Measurements from ENCODE around the gene FLVCR2. TPM values are rescaled to one million over a fixed set of nuclear protein-coding genes. Genes with fewer than 3 reads are reported as not detected.
A peak's percentile ranks its signal among the peaks of the same experiment; 100 is the strongest.

The FLVCR2 gene
- total RNA-seq, 1 experiment from 2014 or later: 12.4 TPM

DNA sequence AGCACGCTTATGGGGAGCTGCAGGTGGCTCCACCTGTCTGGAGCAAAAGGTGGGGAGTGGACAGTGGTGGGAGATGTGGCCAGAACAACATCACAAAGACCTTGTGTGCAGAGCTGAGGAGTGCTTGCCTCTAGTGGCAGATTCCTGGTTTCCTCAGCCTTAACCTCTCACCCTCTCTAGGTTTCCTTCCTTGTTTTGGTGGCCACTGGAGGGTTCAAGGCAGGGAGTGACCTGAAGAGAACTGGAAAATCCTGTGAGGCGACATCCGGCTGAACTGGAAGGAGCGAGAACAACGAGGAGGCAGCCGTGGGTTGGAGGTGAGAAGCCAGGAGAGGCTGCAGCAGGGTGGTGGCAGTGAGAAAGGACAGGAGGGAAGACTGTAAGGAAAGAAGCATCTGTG lies 6.3 kb upstream of the FLVCR2 start:
- POLR2A ChIA-PET (ENCODE audit: unreplicated experiment): interaction anchor here (0.9 kb wide), 1 partner anchor 10 kb away, joined by 5 read pairs; no protein-coding TSS in a partner anchor
- TF ChIP-seq, protein P1, sequence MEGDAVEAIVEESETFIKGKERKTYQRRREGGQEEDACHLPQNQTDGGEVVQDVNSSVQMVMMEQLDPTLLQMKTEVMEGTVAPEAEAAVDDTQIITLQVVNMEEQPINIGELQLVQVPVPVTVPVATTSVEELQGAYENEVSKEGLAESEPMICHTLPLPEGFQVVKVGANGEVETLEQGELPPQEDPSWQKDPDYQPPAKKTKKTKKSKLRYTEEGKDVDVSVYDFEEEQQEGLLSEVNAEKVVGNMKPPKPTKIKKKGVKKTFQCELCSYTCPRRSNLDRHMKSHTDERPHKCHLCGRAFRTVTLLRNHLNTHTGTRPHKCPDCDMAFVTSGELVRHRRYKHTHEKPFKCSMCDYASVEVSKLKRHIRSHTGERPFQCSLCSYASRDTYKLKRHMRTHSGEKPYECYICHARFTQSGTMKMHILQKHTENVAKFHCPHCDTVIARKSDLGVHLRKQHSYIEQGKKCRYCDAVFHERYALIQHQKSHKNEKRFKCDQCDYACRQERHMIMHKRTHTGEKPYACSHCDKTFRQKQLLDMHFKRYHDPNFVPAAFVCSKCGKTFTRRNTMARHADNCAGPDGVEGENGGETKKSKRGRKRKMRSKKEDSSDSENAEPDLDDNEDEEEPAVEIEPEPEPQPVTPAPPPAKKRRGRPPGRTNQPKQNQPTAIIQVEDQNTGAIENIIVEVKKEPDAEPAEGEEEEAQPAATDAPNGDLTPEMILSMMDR (conservative IDR thresholded peaks at IDR 0.05): no peak
- TF ChIP-seq EZH2 (IDR thresholded peaks at IDR 0.05; ENCODE audit: low read depth): no peak
- Histone ChIP-seq H3K9me2 (ENCODE audit: insufficient read depth) (no peaks in the 10 kb centered on the region), H3K27me3 (ENCODE audit: insufficient read depth, low read depth) (no peaks in the 10 kb centered on the region), H3K27ac (peak overlapping the region; percentile 33), H3K79me2 (ENCODE audit: low read depth) (no peaks in the 10 kb centered on the region), H3K9me3 (ENCODE audit: insufficient read depth, low read depth) (no peaks in the 10 kb centered on the region), H3K36me3 (ENCODE audit: low read depth) (no peaks in the 10 kb centered on the region), H3K4me1 (replicated peaks; ENCODE audit: insufficient read depth) (peaks cover 32% of the 10 kb centered on the region), H3K4me3 (peak overlapping the region; percentile 18; the same call in 1 of the 2 replicates), H3F3A (ENCODE audit: insufficient read depth, low read depth) (peaks cover 18% of the 10 kb centered on the region; the same call in 1 of the 2 replicates), H2AFZ (peak overlapping the region; percentile 69), H4K20me1 (ENCODE audit: insufficient read depth) (no peaks in the 10 kb centered on the region), H3K4me2 (peak overlapping the region; percentile 60)
- peak; percentile 66 to 83 for DNase-seq
- intact Hi-C loops (cut with micrococcal nuclease; ENCODE audit: unreplicated experiment): loop anchor here (1.0 to 10.0 kb wide), 2 partner anchors 29 to 633 kb away; no protein-coding TSS in a partner anchor
- CTCF ChIA-PET: interaction anchor here (0.5 to 1.4 kb wide), 4 partner anchors 11 to 815 kb away, joined by 3 to 4 read pairs (median 3); no protein-coding TSS in a partner anchor
- no TSS peak for BruUV-seq (replicated peaks)

DNA sequence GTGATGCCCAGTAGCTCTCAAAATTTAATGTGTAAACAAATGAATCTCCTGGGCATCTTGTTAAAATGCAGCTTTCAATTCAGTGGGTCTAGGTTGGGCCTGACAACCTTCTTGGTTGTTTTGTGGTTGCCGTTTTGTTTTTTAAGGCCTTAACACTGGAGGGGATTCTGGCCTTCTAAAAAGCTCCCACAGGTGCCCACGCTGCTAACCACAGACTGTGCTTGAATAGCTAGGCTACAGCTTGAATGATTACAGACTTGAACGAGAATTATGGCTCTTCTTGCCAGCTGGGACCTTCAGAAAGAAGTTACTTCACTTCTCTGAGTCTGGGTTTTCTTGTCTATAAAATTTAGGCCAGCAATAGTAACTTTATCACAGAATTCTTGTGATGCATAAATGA lies 1.3 kb upstream of the FLVCR2 start:
- Histone ChIP-seq H2AFZ (no peak overlapping the region), H3K4me1 (replicated peaks; ENCODE audit: insufficient read depth) (peaks cover 34% of the 10 kb centered on the region), H3F3A (ENCODE audit: insufficient read depth, low read depth) (peaks cover 25% of the 10 kb centered on the region; the same call in 1 of the 2 replicates), H3K4me3 (no peak overlapping the region), H4K20me1 (ENCODE audit: insufficient read depth) (no peaks in the 10 kb centered on the region), H3K9me2 (ENCODE audit: insufficient read depth) (no peaks in the 10 kb centered on the region), H3K9me3 (ENCODE audit: insufficient read depth, low read depth) (no peaks in the 10 kb centered on the region), H3K36me3 (ENCODE audit: low read depth) (no peaks in the 10 kb centered on the region), H3K79me2 (ENCODE audit: low read depth) (no peaks in the 10 kb centered on the region), H3K27ac (no peak overlapping the region), H3K27me3 (ENCODE audit: insufficient read depth, low read depth) (no peaks in the 10 kb centered on the region), H3K4me2 (peak overlapping the region; percentile 91; the same call in 1 of the 2 replicates)
- TF ChIP-seq, protein P1 (conservative IDR thresholded peaks at IDR 0.05): no peak
- no peak for TF ChIP-seq EZH2 (IDR thresholded peaks at IDR 0.05; ENCODE audit: low read depth)
- DNase-seq: no peak
- intact Hi-C loops (cut with micrococcal nuclease; ENCODE audit: unreplicated experiment): loop anchor here (1.0 to 10.0 kb wide), 8 partner anchors 134 to 1070 kb away; partner anchors contain the start of genes GPATCH2L and NEK9
- POLR2A ChIA-PET (ENCODE audit: unreplicated experiment): interaction anchor here (0.5 to 0.8 kb wide), 7 partner anchors 56 to 234 kb away, joined by 3 to 7 read pairs (median 3); no protein-coding TSS in a partner anchor
- CTCF ChIA-PET: interaction anchor here (0.5 to 4.8 kb wide), 26 partner anchors 16 to 1323 kb away, joined by 3 to 82 read pairs (median 4); partner anchors contain the start of genes ERG28, IFT43, TGFB3 and TTLL5
- no TSS peak for BruUV-seq (replicated peaks)

DNA sequence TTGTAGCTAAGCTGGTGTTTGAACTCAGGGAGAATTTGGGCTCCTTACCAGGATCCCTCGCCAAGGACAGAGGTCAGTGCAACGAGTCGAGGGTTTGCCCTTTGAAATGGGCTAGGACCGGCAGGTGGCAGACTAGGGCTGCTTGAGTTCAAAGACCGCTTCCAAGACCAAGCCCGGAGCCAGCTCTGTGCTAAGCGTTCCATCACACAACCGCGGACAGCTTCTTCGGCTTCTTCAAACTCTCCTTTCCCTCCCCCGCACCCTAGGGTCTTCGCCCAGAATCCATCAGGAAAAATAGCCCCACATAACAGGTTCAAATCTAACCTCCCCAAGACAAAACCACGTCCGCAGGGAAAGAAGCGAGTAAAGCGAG lies 705 bp upstream of the FLVCR2 start:
- Histone ChIP-seq H3K79me2 (ENCODE audit: low read depth) (no peaks in the 10 kb centered on the region), H4K20me1 (ENCODE audit: insufficient read depth) (no peaks in the 10 kb centered on the region), H3K36me3 (ENCODE audit: low read depth) (no peaks in the 10 kb centered on the region), H3K27ac (peak overlapping the region; percentile 24), H3K27me3 (ENCODE audit: insufficient read depth, low read depth) (no peaks in the 10 kb centered on the region), H3K4me3 (peak overlapping the region; percentile 67), H3K9me3 (ENCODE audit: insufficient read depth, low read depth) (no peaks in the 10 kb centered on the region), H3F3A (ENCODE audit: insufficient read depth, low read depth) (peaks cover 19% of the 10 kb centered on the region; the same call in 1 of the 2 replicates), H2AFZ (peak overlapping the region; percentile 88), H3K4me1 (replicated peaks; ENCODE audit: insufficient read depth) (peaks cover 32% of the 10 kb centered on the region), H3K9me2 (ENCODE audit: insufficient read depth) (no peaks in the 10 kb centered on the region), H3K4me2 (peak overlapping the region; percentile 91)
- CTCF ChIA-PET: interaction anchor here (0.6 to 4.8 kb wide), 24 partner anchors 16 to 1094 kb away, joined by 3 to 82 read pairs (median 4); partner anchors contain the start of genes ERG28, IFT43, TGFB3 and TTLL5
- no TSS peak for BruUV-seq (replicated peaks)
- TF ChIP-seq, protein P1 (conservative IDR thresholded peaks at IDR 0.05): peak; percentile 97
- TF ChIP-seq EZH2 (IDR thresholded peaks at IDR 0.05; ENCODE audit: low read depth): no peak
- POLR2A ChIA-PET (ENCODE audit: unreplicated experiment): interaction anchor here (0.5 to 0.7 kb wide), 5 partner anchors 72 to 217 kb away, joined by 3 to 5 read pairs (median 3); no protein-coding TSS in a partner anchor
- peak; percentile 83 to 93 for DNase-seq
- intact Hi-C loops (cut with micrococcal nuclease; ENCODE audit: unreplicated experiment): loop anchor here (1.0 to 10.0 kb wide), 10 partner anchors 77 to 1070 kb away; partner anchors contain the start of genes GPATCH2L and NEK9

All from PC-9 (cell line).